DOHH2 (cell line): ENCODE data around the gene HOXC12.

Experiments
- EZH2phosphoT487 ChIP-seq: fragments of 200-600 bp; sonication (generic); IDR thresholded peaks from 2 replicates; pipeline ENCODE4 v1.6.1; 2017; ENCODE audit warnings: borderline replicate concordance, mild to moderate bottlenecking, antibody characterized with exemption, low read length, moderate library complexity, mixed read lengths
- TF ChIP-seq, protein P1 (sequence below): fragments of 200-600 bp; sonication (generic); IDR thresholded peaks from one replicate; pipeline ENCODE4 v1.5.1; 2014; ENCODE audit warnings: antibody characterized with exemption, mild to moderate bottlenecking, low read depth, low read length; ENCODE audit not compliant: poor library complexity, severe bottlenecking

DNA sequence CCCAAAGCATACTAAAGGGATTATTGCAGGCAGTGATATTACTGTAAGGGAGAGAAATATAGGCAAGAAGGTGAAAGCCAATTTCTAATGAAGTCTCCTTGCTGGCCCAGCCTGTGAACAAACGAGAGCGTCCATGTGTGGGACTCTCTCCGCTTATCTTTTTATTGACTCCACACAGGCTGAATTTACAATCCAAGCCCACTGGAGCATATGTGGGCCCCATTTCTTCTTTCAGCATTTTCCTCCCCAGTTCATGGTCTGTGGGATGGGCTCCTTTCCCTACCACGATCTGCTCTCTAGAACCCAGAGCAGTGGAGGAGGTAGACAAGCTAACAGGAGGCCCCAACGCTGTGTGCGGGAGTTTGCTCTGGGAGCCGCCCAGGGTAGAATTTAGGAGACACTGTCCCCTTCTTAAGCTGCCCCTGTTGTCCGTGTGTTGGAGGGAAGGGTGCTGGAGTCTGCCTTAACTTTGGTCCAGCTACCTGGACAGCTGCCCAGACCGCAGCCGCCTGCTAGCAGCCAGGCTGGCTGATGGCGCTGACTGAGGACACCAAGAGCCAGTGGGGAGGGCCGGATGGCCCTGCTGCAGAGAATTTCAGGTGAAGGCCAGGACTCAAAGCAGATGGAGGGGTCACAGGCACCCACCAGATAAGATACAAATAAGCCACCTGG lies 15.0 kb downstream of the HOXC12 start:
- TF ChIP-seq, protein P1, sequence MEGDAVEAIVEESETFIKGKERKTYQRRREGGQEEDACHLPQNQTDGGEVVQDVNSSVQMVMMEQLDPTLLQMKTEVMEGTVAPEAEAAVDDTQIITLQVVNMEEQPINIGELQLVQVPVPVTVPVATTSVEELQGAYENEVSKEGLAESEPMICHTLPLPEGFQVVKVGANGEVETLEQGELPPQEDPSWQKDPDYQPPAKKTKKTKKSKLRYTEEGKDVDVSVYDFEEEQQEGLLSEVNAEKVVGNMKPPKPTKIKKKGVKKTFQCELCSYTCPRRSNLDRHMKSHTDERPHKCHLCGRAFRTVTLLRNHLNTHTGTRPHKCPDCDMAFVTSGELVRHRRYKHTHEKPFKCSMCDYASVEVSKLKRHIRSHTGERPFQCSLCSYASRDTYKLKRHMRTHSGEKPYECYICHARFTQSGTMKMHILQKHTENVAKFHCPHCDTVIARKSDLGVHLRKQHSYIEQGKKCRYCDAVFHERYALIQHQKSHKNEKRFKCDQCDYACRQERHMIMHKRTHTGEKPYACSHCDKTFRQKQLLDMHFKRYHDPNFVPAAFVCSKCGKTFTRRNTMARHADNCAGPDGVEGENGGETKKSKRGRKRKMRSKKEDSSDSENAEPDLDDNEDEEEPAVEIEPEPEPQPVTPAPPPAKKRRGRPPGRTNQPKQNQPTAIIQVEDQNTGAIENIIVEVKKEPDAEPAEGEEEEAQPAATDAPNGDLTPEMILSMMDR, result no peak
- TF ChIP-seq EZH2phosphoT487, result no peak
